ENCODE results near the gene RTRAF.

The RTRAF gene

DNA sequence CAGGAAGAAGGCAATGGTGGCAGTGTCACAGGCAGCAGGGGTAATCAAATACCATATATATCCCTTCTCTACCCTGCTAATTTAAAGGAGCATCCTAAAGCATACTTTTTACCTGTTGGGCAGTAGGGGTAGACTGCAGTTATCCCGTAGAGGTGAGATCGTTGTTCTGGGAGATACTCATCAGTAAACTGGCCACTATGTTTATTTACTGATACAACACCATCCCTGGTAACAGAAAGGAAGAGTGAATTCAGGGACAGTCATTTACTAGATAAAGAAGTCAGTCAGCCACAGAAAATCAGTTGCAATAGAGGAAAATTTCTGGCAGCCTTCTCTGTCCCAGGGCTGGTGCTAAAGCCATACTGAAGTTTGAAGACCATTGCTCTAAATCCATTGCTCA is 16.3 kb downstream of the RTRAF start:
- Histone ChIP-seq H3K36me3 (ENCODE audit: control insufficient read depth, insufficient read depth, low read length) (no peaks in the 10 kb centered on the region), H3K4me3 (ENCODE audit: low read depth, low read length) (no peak overlapping the region)

DNA sequence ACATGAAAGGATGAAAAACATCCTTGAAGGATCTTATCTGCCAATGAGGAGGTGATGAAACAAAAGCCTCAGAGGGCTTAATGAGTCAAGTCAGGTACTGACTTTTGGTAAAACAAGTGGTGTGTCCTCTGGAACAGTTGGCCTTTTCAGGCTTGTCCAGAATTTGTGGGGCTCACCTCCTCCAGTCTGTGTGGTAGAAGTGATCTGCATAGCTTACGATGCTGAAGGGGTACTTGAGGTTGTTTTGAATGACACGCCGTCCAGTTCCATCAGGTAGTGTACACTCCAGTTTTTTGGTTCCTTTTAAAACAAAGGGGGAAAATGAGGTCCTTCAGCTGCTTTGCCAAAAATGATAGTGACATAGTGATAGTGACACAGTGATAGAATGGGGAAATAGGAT is 17.0 kb downstream of the RTRAF start:
- Histone ChIP-seq H3K4me2 (ENCODE audit: low read length) (no peak overlapping the region), H2AFZ (no peak overlapping the region), H3K27me3 (ENCODE audit: control insufficient read depth, insufficient read depth, low read length) (no peaks in the 10 kb centered on the region), H3K9ac (no peak overlapping the region), H3K9me3 (ENCODE audit: control insufficient read depth, low read length) (no peaks in the 10 kb centered on the region), H3K27ac (no peak overlapping the region), H3K79me2 (no peaks in the 10 kb centered on the region), H3K36me3 (ENCODE audit: control insufficient read depth, insufficient read depth, low read length) (no peaks in the 10 kb centered on the region), H3K4me1 (no peaks in the 10 kb centered on the region), H3K4me3 (ENCODE audit: low read depth, low read length) (no peak overlapping the region)
- TF ChIP-seq, protein P1, sequence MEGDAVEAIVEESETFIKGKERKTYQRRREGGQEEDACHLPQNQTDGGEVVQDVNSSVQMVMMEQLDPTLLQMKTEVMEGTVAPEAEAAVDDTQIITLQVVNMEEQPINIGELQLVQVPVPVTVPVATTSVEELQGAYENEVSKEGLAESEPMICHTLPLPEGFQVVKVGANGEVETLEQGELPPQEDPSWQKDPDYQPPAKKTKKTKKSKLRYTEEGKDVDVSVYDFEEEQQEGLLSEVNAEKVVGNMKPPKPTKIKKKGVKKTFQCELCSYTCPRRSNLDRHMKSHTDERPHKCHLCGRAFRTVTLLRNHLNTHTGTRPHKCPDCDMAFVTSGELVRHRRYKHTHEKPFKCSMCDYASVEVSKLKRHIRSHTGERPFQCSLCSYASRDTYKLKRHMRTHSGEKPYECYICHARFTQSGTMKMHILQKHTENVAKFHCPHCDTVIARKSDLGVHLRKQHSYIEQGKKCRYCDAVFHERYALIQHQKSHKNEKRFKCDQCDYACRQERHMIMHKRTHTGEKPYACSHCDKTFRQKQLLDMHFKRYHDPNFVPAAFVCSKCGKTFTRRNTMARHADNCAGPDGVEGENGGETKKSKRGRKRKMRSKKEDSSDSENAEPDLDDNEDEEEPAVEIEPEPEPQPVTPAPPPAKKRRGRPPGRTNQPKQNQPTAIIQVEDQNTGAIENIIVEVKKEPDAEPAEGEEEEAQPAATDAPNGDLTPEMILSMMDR (IDR thresholded peaks at IDR 0.05) = no peak

More for the DNA sequence above, 16.3 kb downstream of the RTRAF start:
- H2AFZ ChIP-seq = no peak overlapping the region
- no peaks in the 10 kb centered on the region for H3K79me2 ChIP-seq
- H3K4me1 ChIP-seq = no peaks in the 10 kb centered on the region
- TF ChIP-seq, protein P1 (IDR thresholded peaks at IDR 0.05) = no peak
- no peak overlapping the region for H3K4me2 ChIP-seq (ENCODE audit: low read length)
- H3K27me3 ChIP-seq (ENCODE audit: control insufficient read depth, insufficient read depth, low read length) = no peaks in the 10 kb centered on the region
- no peak overlapping the region for H3K9ac ChIP-seq
- H3K9me3 ChIP-seq (ENCODE audit: control insufficient read depth, low read length) = no peaks in the 10 kb centered on the region
- no peak overlapping the region for H3K27ac ChIP-seq

DNA sequence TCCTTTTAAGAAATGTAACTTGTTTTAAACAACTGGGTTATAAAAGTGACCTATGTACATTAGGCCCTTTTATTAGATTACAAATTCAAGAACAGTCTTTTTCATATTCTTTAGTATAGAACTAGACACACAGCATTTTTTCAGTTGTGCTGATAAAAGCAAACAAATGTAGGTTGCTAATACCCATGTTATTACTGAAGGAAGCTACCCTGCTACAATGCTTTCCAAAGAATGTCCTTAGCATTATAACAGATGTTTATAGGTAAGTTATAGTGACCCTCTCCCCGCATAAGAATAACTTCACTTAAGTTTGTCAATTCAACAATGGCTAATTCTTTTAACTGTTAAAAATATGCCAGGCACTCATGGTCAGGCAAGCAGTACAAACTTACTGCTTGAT is 17.9 kb downstream of the RTRAF start:
- Histone ChIP-seq H3K4me3 (ENCODE audit: low read depth, low read length) (no peak overlapping the region), H2AFZ (no peak overlapping the region), H3K9me3 (ENCODE audit: control insufficient read depth, low read length) (no peaks in the 10 kb centered on the region), H3K27me3 (ENCODE audit: control insufficient read depth, insufficient read depth, low read length) (no peaks in the 10 kb centered on the region), H3K9ac (no peak overlapping the region), H3K4me2 (ENCODE audit: low read length) (no peak overlapping the region), H3K36me3 (ENCODE audit: control insufficient read depth, insufficient read depth, low read length) (no peaks in the 10 kb centered on the region), H3K27ac (no peak overlapping the region), H3K79me2 (no peaks in the 10 kb centered on the region), H3K4me1 (no peaks in the 10 kb centered on the region)
- TF ChIP-seq, protein P1 (IDR thresholded peaks at IDR 0.05) = no peak

DNA sequence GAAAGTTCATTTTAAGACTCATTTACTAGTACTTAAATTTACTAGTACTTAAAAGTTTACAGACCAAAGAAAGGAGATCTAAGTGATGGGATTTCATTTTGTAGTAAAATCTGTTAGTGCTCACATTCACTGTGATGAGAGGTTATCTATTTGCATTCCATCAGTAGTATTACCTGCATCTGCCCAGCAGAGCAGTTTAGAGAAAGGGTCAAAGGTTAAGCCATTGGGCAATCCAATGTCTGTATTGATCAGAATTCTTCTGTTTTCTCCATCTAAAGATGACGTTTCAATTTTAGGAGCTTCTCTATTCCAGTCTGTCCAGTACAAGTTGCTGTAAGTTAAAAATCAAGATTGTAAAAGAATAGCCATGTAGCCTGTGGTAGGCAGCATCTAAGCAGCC is 18.3 kb downstream of the RTRAF start:
- Histone ChIP-seq H3K4me1 (no peaks in the 10 kb centered on the region), H3K4me2 (ENCODE audit: low read length) (no peak overlapping the region), H3K27ac (no peak overlapping the region), H3K9ac (no peak overlapping the region), H3K4me3 (ENCODE audit: low read depth, low read length) (no peak overlapping the region), H3K36me3 (ENCODE audit: control insufficient read depth, insufficient read depth, low read length) (no peaks in the 10 kb centered on the region), H3K27me3 (ENCODE audit: control insufficient read depth, insufficient read depth, low read length) (no peaks in the 10 kb centered on the region), H3K9me3 (ENCODE audit: control insufficient read depth, low read length) (no peaks in the 10 kb centered on the region), H2AFZ (no peak overlapping the region), H3K79me2 (no peaks in the 10 kb centered on the region)
- TF ChIP-seq, protein P1 (IDR thresholded peaks at IDR 0.05) = no peak

DNA sequence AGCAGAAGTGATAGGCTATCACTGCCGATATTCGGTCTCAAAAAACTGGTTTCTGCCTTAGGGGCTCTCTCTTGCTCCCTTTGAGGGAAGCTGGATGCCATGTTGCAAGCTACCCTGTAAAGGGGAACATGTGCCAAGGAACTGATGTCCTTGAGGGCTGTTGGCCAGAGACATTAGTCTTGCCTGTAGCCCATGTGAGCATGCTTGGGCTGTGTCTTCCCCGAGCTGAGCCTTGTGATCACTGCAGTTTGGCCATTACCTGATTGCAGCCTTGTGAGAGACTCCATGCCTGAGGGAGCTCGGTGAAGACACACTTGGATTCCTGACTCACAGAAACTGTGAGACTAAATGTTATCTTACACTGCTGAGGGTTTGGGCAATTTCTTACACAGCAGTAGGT is 18.8 kb downstream of the RTRAF start:
- H2AFZ ChIP-seq = no peak overlapping the region
- TF ChIP-seq, protein P1 (IDR thresholded peaks at IDR 0.05) = no peak
- H3K9ac ChIP-seq = no peak overlapping the region
- no peak overlapping the region for H3K4me3 ChIP-seq (ENCODE audit: low read depth, low read length)
- no peak overlapping the region for H3K27ac ChIP-seq
- H3K4me2 ChIP-seq (ENCODE audit: low read length) = no peak overlapping the region
- no peaks in the 10 kb centered on the region for H3K9me3 ChIP-seq (ENCODE audit: control insufficient read depth, low read length)
- H3K79me2 ChIP-seq = no peaks in the 10 kb centered on the region
- H3K27me3 ChIP-seq (ENCODE audit: control insufficient read depth, insufficient read depth, low read length) = no peaks in the 10 kb centered on the region
- no peaks in the 10 kb centered on the region for H3K36me3 ChIP-seq (ENCODE audit: control insufficient read depth, insufficient read depth, low read length)
- no peaks in the 10 kb centered on the region for H3K4me1 ChIP-seq
